Hepatocyte (in vitro differentiated cells): ENCODE data around the gene MAOB.

ENCODE experiments used
- CTCF ChIP-seq: fragments of 200-600 bp; sonication (generic); IDR thresholded peaks from 2 replicates; pipeline ENCODE4 v1.5.1; 2016; ENCODE audit warnings: antibody characterized with exemption, mild to moderate bottlenecking; ENCODE audit not compliant: poor library complexity
- EZH2 ChIP-seq: fragments of 200-600 bp; sonication (generic); IDR thresholded peaks from 2 replicates; pipeline ENCODE4 v1.6.1; 2016; ENCODE audit warnings: antibody characterized with exemption, mild to moderate bottlenecking, borderline replicate concordance

GRCh38 chrX:43897290-43897689 lies 15.0 kb upstream of the MAOB start:
- TF ChIP-seq CTCF (no peak), EZH2 (no peak)
